Liver (tissue), 9 donors: Measurements from ENCODE around the gene ACSM6. TPM values are rescaled to one million over a fixed set of nuclear protein-coding genes. Genes with fewer than 3 reads are reported as not detected.

Experiments
- DNase-seq: peaks from one replicate; pipeline ENCODE4 v3.0.0-alpha.2; 2017; ENCODE audit warnings: low spot score
- H3K27ac ChIP-seq, 2 donors: one replicate each; pipeline ENCODE4 v1.7.0; 2013; ENCODE audit warnings: inconsistent platforms in 2 of 2, low read length in 2 of 2, control low read depth in 1 of 2, low read depth in 1 of 2, mild to moderate bottlenecking in 1 of 2
- H3K27me3 ChIP-seq, 4 donors: one replicate each; pipeline versions ENCODE4 v1.6.1 to v1.7.0; 2013; ENCODE audit warnings: low read length in 3 of 4, inconsistent platforms in 1 of 4, mild to moderate bottlenecking in 1 of 4, moderate library complexity in 1 of 4; ENCODE audit not compliant: control insufficient read depth in 4 of 4, insufficient read depth in 4 of 4
- H3K36me3 ChIP-seq, 4 donors: one replicate each; pipeline versions ENCODE4 v1.6.1 to v1.7.0; 2013; ENCODE audit warnings: low read length in 3 of 4, mild to moderate bottlenecking in 3 of 4, low read depth in 1 of 4, moderate library complexity in 1 of 4; ENCODE audit not compliant: control insufficient read depth in 4 of 4, insufficient read depth in 3 of 4
- H3K4me1 ChIP-seq, 4 donors: one replicate each; pipeline versions ENCODE4 v1.6.1 to v1.7.0; 2013; ENCODE audit warnings: low read length in 3 of 4, mild to moderate bottlenecking in 3 of 4, moderate library complexity in 1 of 4; ENCODE audit not compliant: control insufficient read depth in 4 of 4, insufficient read depth in 4 of 4
- H3K4me3 ChIP-seq, 3 donors: one replicate each; pipeline versions ENCODE4 v1.6.1 to v1.7.0; 2013; ENCODE audit warnings: low read length in 3 of 3, control low read depth in 1 of 3, low read depth in 1 of 3, mild to moderate bottlenecking in 1 of 3
- H3K9ac ChIP-seq, 2 donors: one replicate each; pipeline ENCODE4 v1.7.0; 2013; ENCODE audit warnings: low read length in 2 of 2, mild to moderate bottlenecking in 2 of 2, moderate library complexity in 2 of 2, control low read depth in 1 of 2, low read depth in 1 of 2
- H3K9me3 ChIP-seq, 4 donors: one replicate each; pipeline versions ENCODE4 v1.6.1 to v1.7.0; 2013; ENCODE audit warnings: low read length in 3 of 4; ENCODE audit not compliant: control insufficient read depth in 4 of 4
- ATF3 ChIP-seq: IDR thresholded peaks from 2 replicates; pipeline ENCODE4 v1.6.1; 2016; ENCODE audit warnings: antibody characterized with exemption
- CTCF ChIP-seq: fragments of 150-350 bp; IDR thresholded peaks from 2 replicates; pipeline ENCODE4 v1.5.1; 2017; ENCODE audit warnings: improper control_type of control experiment, low read depth, low read length; ENCODE audit not compliant: missing input control
- EGR1 ChIP-seq, 2 donors: IDR thresholded peaks; 2 replicates each; pipeline ENCODE4 v1.6.1; 2016 to 2018; ENCODE audit warnings: antibody characterized with exemption in 2 of 2, low read depth in 2 of 2
- FOXA1 ChIP-seq: IDR thresholded peaks from 2 replicates; pipeline ENCODE4 v1.6.1; 2016; ENCODE audit warnings: antibody characterized with exemption
- FOXA2 ChIP-seq: IDR thresholded peaks from 2 replicates; pipeline ENCODE4 v1.6.1; 2016; ENCODE audit warnings: antibody characterized with exemption
- GABPA ChIP-seq, 2 donors: IDR thresholded peaks in 1 of 2; conservative IDR thresholded peaks in 1 of 2; 2 replicates each; pipeline ENCODE4 v1.6.1; 2016; ENCODE audit warnings: antibody characterized with exemption in 2 of 2, mild to moderate bottlenecking in 1 of 2, moderate library complexity in 1 of 2
- HNF4A ChIP-seq, 2 donors: conservative IDR thresholded peaks; 2 replicates each; pipeline ENCODE4 v1.6.1; 2016; ENCODE audit warnings: antibody characterized with exemption in 2 of 2, mild to moderate bottlenecking in 2 of 2
- HNF4G ChIP-seq: IDR thresholded peaks from 2 replicates; pipeline ENCODE4 v1.6.1; 2016; ENCODE audit warnings: antibody characterized with exemption
- JUND ChIP-seq, 2 donors: IDR thresholded peaks; 2 replicates each; pipeline ENCODE4 v1.6.1; 2016; ENCODE audit warnings: antibody characterized with exemption in 2 of 2
- MAX ChIP-seq: IDR thresholded peaks from 2 replicates; pipeline ENCODE4 v1.6.1; 2016; ENCODE audit warnings: antibody characterized with exemption
- NR2F2 ChIP-seq: IDR thresholded peaks from 2 replicates; pipeline ENCODE4 v1.6.1; 2016; ENCODE audit warnings: antibody characterized with exemption
- RAD21 ChIP-seq, 2 donors: IDR thresholded peaks; 2 replicates each; pipeline ENCODE4 v1.6.1; 2016; ENCODE audit warnings: antibody characterized with exemption in 2 of 2, mild to moderate bottlenecking in 2 of 2
- REST ChIP-seq: IDR thresholded peaks from 2 replicates; pipeline ENCODE4 v1.6.1; 2016; ENCODE audit warnings: antibody characterized with exemption, mild to moderate bottlenecking
- RXRA ChIP-seq, 2 donors: IDR thresholded peaks; 2 replicates each; pipeline ENCODE4 v1.6.1; 2017 to 2018; ENCODE audit warnings: antibody characterized with exemption in 2 of 2, mild to moderate bottlenecking in 1 of 2
- SP1 ChIP-seq: IDR thresholded peaks from 2 replicates; pipeline ENCODE4 v1.6.1; 2018; ENCODE audit warnings: antibody characterized with exemption, mild to moderate bottlenecking
- TAF1 ChIP-seq: conservative IDR thresholded peaks from 2 replicates; pipeline ENCODE4 v1.6.1; 2016; ENCODE audit warnings: antibody characterized with exemption, mild to moderate bottlenecking
- YY1 ChIP-seq: IDR thresholded peaks from 2 replicates; pipeline ENCODE4 v1.6.1; 2016; ENCODE audit warnings: antibody characterized with exemption, mild to moderate bottlenecking
- ZBTB33 ChIP-seq: IDR thresholded peaks from 2 replicates; pipeline ENCODE4 v1.6.1; 2016; ENCODE audit warnings: antibody characterized with exemption
- WGBS: extraction: QIAGEN DNeasy Blood & Tissue Kit; methylation state at CpG from one replicate; pipeline ENCODE4 v1.1.7; 2013; 5-methylcytosine and 5-hydroxymethylcytosine counted together
- polyA plus RNA-seq, 2 donors: library from polyadenylated mRNA; stranded (reverse) in 1 of 2; unstranded in 1 of 2; fragments of 200-250 nt in 1 of 2; fragments of >200 nt in 1 of 2; fragmentation: Nextera tagmentation in 1 of 2; extraction: Ambion mirVana in 1 of 2; gene quantifications; one replicate each; pipeline versions ENCODE4 v1.2.1 to v1.2.3, GENCODE V29; 2013 to 2015
- total RNA-seq, 2 donors: library from RNA; depleted of rRNA; stranded (reverse); fragments of >200 nt; gene quantifications; one replicate each; pipeline ENCODE4 v1.2.3, GENCODE V29; 2014
- donor health status: healthy.
- donor health status: healthy.
- donor health status: healthy.
- donor health status: healthy.
- donor health status: healthy.

The ACSM6 gene
- total and polyA plus RNA-seq, 4 donors = not detected

GRCh38 chr10:95262763-95263518, 68.9 kb downstream of the ACSM6 start:
- Histone ChIP-seq H3K4me1 (peaks cover 0 to 8% (median 4%) of the 10 kb centered on the region in 4 donors), H3K36me3 (peaks cover 4 to 28% (median 17%) of the 10 kb centered on the region in 4 donors), H3K4me3 (no peak overlapping the region), H3K27me3 (no peaks in the 10 kb centered on the region), H3K27ac (no peak overlapping the region), H3K9ac (no peak overlapping the region), H3K9me3 (no peaks in the 10 kb centered on the region)
- TF ChIP-seq ATF3 = no peak
- no peak for TF ChIP-seq HNF4G
- no peak for TF ChIP-seq GABPA (IDR thresholded peaks at IDR 0.05 in 1 of 2, conservative IDR thresholded peaks at IDR 0.05 in 1 of 2)
- TF ChIP-seq FOXA2 = no peak
- TF ChIP-seq CTCF = no peak
- TF ChIP-seq EGR1 (IDR thresholded peaks at IDR 0.05; ENCODE audit: low read depth in 2 of 2) = no peak
- TF ChIP-seq FOXA1 = no peak
- TF ChIP-seq ZBTB33 = no peak
- TF ChIP-seq REST = no peak
- no peak for TF ChIP-seq RXRA (IDR thresholded peaks at IDR 0.05)
- no peak for TF ChIP-seq RAD21 (IDR thresholded peaks at IDR 0.05)
- no peak for TF ChIP-seq JUND (IDR thresholded peaks at IDR 0.05)
- no peak for TF ChIP-seq MAX
- TF ChIP-seq TAF1 = no peak
- no peak for TF ChIP-seq SP1
- no peak for TF ChIP-seq HNF4A (conservative IDR thresholded peaks at IDR 0.05)
- TF ChIP-seq YY1 = no peak
- no peak for TF ChIP-seq NR2F2
- DNase-seq = no peak
- 90% methylated on average over 5 of the region's 5 CpGs for WGBS
